Stimulated activated CD4-positive, alpha-beta T cell treated with anti-CD3 and anti-CD28 coated beads, Interleukin-4, amount 100 ng/mL, for 24 hours (primary cell): Measurements from ENCODE around the gene CASQ2.
"Not testable (repeated sequence)": the region's sequence is repeated elsewhere in the genome, so short reads cannot be mapped to it uniquely, and the experiment has no call there.

Source experiments
- DNase-seq: peaks from one replicate; pipeline ENCODE4 v3.0.0-alpha.2; 2020

The CASQ2 gene

GRCh38 chr1:115780655-115781054, 12.1 kb upstream of the CASQ2 start:
- not testable (repeated sequence) for DNase-seq

- not testable (repeated sequence) for DNase-seq
Measured at GRCh38 chr1:115779075-115779474, 10.6 kb upstream of the CASQ2 start.

GRCh38 chr1:115771847-115772457, 3.4 kb upstream of the CASQ2 start:
- no peak for DNase-seq

- no peak for DNase-seq
Measured at GRCh38 chr1:115771094-115771846, 2.8 kb upstream of the CASQ2 start.

- no peak for DNase-seq
Measured at GRCh38 chr1:115767403-115767802, 1.1 kb downstream of the CASQ2 start.

- DNase-seq, result no peak
Measured at GRCh38 chr1:115765091-115765490, 3.4 kb downstream of the CASQ2 start.

GRCh38 chr1:115764541-115764940, 4.0 kb downstream of the CASQ2 start:
- no peak for DNase-seq

GRCh38 chr1:115762779-115763178, 5.7 kb downstream of the CASQ2 start:
- no peak for DNase-seq

GRCh38 chr1:115761601-115762302, 6.8 kb downstream of the CASQ2 start:
- no peak for DNase-seq

GRCh38 chr1:115757856-115758255, 10.7 kb downstream of the CASQ2 start:
- DNase-seq, result no peak

- DNase-seq, result no peak
Measured at GRCh38 chr1:115757326-115757725, 11.2 kb downstream of the CASQ2 start.

- DNase-seq, result no peak
Measured at GRCh38 chr1:115755456-115756370, 12.8 kb downstream of the CASQ2 start.

GRCh38 chr1:115753830-115754229, 14.7 kb downstream of the CASQ2 start:
- no peak for DNase-seq

- no peak for DNase-seq
Measured at GRCh38 chr1:115753361-115753760, 15.2 kb downstream of the CASQ2 start.

- no peak for DNase-seq
Measured at GRCh38 chr1:115748401-115749150, 19.9 kb downstream of the CASQ2 start.

GRCh38 chr1:115746021-115746690, 22.4 kb downstream of the CASQ2 start:
- DNase-seq, result no peak

GRCh38 chr1:115744646-115745275, 23.8 kb downstream of the CASQ2 start:
- no peak for DNase-seq

- no peak for DNase-seq
Measured at GRCh38 chr1:115740811-115741210, 27.7 kb downstream of the CASQ2 start.

GRCh38 chr1:115732316-115732715, 36.2 kb downstream of the CASQ2 start:
- no peak for DNase-seq

GRCh38 chr1:115729756-115730155, 38.8 kb downstream of the CASQ2 start:
- no peak for DNase-seq

GRCh38 chr1:115728341-115728740, 40.2 kb downstream of the CASQ2 start:
- DNase-seq, result no peak
